H9 (cell line): ENCODE data around the gene TH. TPM values are rescaled to one million over a fixed set of nuclear protein-coding genes. Genes with fewer than 3 reads are reported as not detected.

ENCODE experiments used
- DNase-seq: peaks from one replicate; pipeline ENCODE4 v3.0.0-alpha.2; 2017
- H2AFZ ChIP-seq: one replicate; pipeline ENCODE4 v1.6.1; 2013; ENCODE audit warnings: mild to moderate bottlenecking, low read length, control low read depth, moderate library complexity
- H2AK5ac ChIP-seq: 2 replicates; pipeline ENCODE4 v1.6.1; 2013; ENCODE audit warnings: low read length, control low read depth, mixed read lengths; ENCODE audit not compliant: insufficient read length
- H2BK120ac ChIP-seq: one replicate; pipeline ENCODE4 v1.6.1; 2013; ENCODE audit warnings: low read depth, mild to moderate bottlenecking, low read length, control low read depth, inconsistent platforms; ENCODE audit not compliant: poor library complexity, severe bottlenecking
- H2BK12ac ChIP-seq: 2 replicates; pipeline ENCODE4 v1.6.1; 2013; ENCODE audit warnings: low read length, control low read depth, mixed read lengths, low read depth; ENCODE audit not compliant: insufficient read length
- H2BK15ac ChIP-seq: 2 replicates; pipeline ENCODE4 v1.6.1; 2013; ENCODE audit warnings: low read depth, low read length, control low read depth
- H2BK20ac ChIP-seq: one replicate; pipeline ENCODE4 v1.6.1; 2013; ENCODE audit warnings: low read depth, mild to moderate bottlenecking, low read length, control low read depth, inconsistent platforms; ENCODE audit not compliant: poor library complexity, severe bottlenecking
- H2BK5ac ChIP-seq: 2 replicates; pipeline ENCODE4 v1.6.1; 2013; ENCODE audit warnings: low read length, control low read depth, mixed read lengths; ENCODE audit not compliant: insufficient read length
- H3K14ac ChIP-seq: 2 replicates; pipeline ENCODE4 v1.6.1; 2013; ENCODE audit warnings: low read length, control low read depth; ENCODE audit not compliant: insufficient read depth
- H3K18ac ChIP-seq: 2 replicates; pipeline ENCODE4 v1.6.1; 2013; ENCODE audit warnings: low read depth, mild to moderate bottlenecking, mixed read lengths, low read length, control low read depth; ENCODE audit not compliant: insufficient read length
- H3K23ac ChIP-seq: 2 replicates; pipeline ENCODE4 v1.6.1; 2013; ENCODE audit warnings: low read length, control low read depth, mixed read lengths, low read depth; ENCODE audit not compliant: insufficient read length
- H3K23me2 ChIP-seq: 2 replicates; pipeline ENCODE4 v1.6.1; 2013; ENCODE audit warnings: low read depth, mild to moderate bottlenecking, mixed read lengths, low read length, control low read depth; ENCODE audit not compliant: insufficient read length, poor library complexity, severe bottlenecking
- H3K27ac ChIP-seq: 2 replicates; pipeline ENCODE4 v1.5.1; 2013; ENCODE audit warnings: low read length, control low read depth, mixed read lengths, low read depth; ENCODE audit not compliant: insufficient read length
- H3K27me3 ChIP-seq: 2 replicates; pipeline ENCODE4 v1.6.1; 2013; ENCODE audit warnings: low read length, control low read depth, inconsistent platforms; ENCODE audit not compliant: insufficient read depth
- H3K4ac ChIP-seq: 2 replicates; pipeline ENCODE4 v1.6.1; 2013; ENCODE audit warnings: low read depth, mild to moderate bottlenecking, control low read depth, inconsistent platforms, low read length, moderate library complexity
- H3K4me1 ChIP-seq: 2 replicates; pipeline ENCODE4 v1.6.1; 2013; ENCODE audit warnings: low read length, control low read depth, inconsistent platforms; ENCODE audit not compliant: insufficient read depth
- H3K4me2 ChIP-seq: 2 replicates; pipeline ENCODE4 v1.6.1; 2013; ENCODE audit warnings: low read length, control low read depth, mixed read lengths; ENCODE audit not compliant: insufficient read length, insufficient read depth
- H3K56ac ChIP-seq: 2 replicates; pipeline ENCODE4 v1.6.1; 2013; ENCODE audit warnings: low read depth, mild to moderate bottlenecking, mixed read lengths, low read length, control low read depth; ENCODE audit not compliant: insufficient read length
- H3K79me1 ChIP-seq: 2 replicates; pipeline ENCODE4 v1.6.1; 2013; ENCODE audit warnings: low read depth, mild to moderate bottlenecking, moderate library complexity, low read length, control low read depth, inconsistent platforms; ENCODE audit not compliant: insufficient read depth, poor library complexity, severe bottlenecking
- H3K79me2 ChIP-seq: 2 replicates; pipeline ENCODE4 v1.6.1; 2013; ENCODE audit warnings: low read length, control low read depth, inconsistent platforms; ENCODE audit not compliant: insufficient read depth
- H3K9ac ChIP-seq: 2 replicates; pipeline ENCODE4 v1.6.1; 2013; ENCODE audit warnings: low read length, control low read depth, mixed read lengths; ENCODE audit not compliant: insufficient read length; ENCODE audit errors: extremely low read depth
- H3K9me3 ChIP-seq: one replicate; pipeline ENCODE4 v1.6.1; 2013; ENCODE audit warnings: low read depth, low read length, inconsistent platforms; ENCODE audit not compliant: control insufficient read depth
- H3T11ph ChIP-seq: one replicate; pipeline ENCODE4 v1.6.1; 2013; ENCODE audit warnings: mild to moderate bottlenecking, low read length, control low read depth, inconsistent platforms
- H4K20me1 ChIP-seq: one replicate; pipeline ENCODE4 v1.6.1; 2013; ENCODE audit not compliant: control insufficient read depth, insufficient read length, insufficient read depth
- H4K5ac ChIP-seq: 2 replicates; pipeline ENCODE4 v1.6.1; 2013; ENCODE audit warnings: low read depth, mild to moderate bottlenecking, mixed read lengths, low read length, control low read depth; ENCODE audit not compliant: insufficient read length
- H4K8ac ChIP-seq: replicated peaks from 2 replicates; pipeline ENCODE4 v1.6.1; 2013; ENCODE audit warnings: low read length, control low read depth, mixed read lengths, low read depth; ENCODE audit not compliant: insufficient read length
- H4K91ac ChIP-seq: 2 replicates; pipeline ENCODE4 v1.6.1; 2013; ENCODE audit warnings: low read depth, mild to moderate bottlenecking, moderate library complexity, mixed read lengths, low read length, control low read depth; ENCODE audit not compliant: insufficient read length
- H3K27ac Mint-ChIP-seq, 3 experiments: 2 replicates in 2 of 3; 3 replicates in 1 of 3; pipeline ENCODE4 v1.8.0; 2020 to 2021; ENCODE audit warnings: mixed read lengths in 3 of 3, mild to moderate bottlenecking in 1 of 3, moderate library complexity in 1 of 3
- H3K27me3 Mint-ChIP-seq: 2 replicates; pipeline ENCODE4 v1.8.0; 2021; ENCODE audit warnings: low read depth, mild to moderate bottlenecking, moderate library complexity, mixed read lengths
- H3K36me3 Mint-ChIP-seq, 3 experiments: 2 replicates in 2 of 3; 3 replicates in 1 of 3; pipeline ENCODE4 v1.8.0; 2020 to 2021; ENCODE audit warnings: low read depth in 3 of 3, mixed read lengths in 3 of 3; ENCODE audit not compliant: insufficient read depth in 1 of 3
- H3K4me1 Mint-ChIP-seq, 2 experiments: 2 replicates each; pipeline ENCODE4 v1.8.0; 2020; ENCODE audit warnings: mixed read lengths in 2 of 2
- H3K4me3 Mint-ChIP-seq, 2 experiments: 2 replicates in 1 of 2; 3 replicates in 1 of 2; pipeline ENCODE4 v1.8.0; 2020 to 2021; ENCODE audit warnings: mild to moderate bottlenecking in 2 of 2, mixed read lengths in 2 of 2, moderate library complexity in 1 of 2
- H3K9me3 Mint-ChIP-seq, 2 experiments: 2 replicates in 1 of 2; 3 replicates in 1 of 2; pipeline ENCODE4 v1.8.0; 2020; ENCODE audit warnings: mild to moderate bottlenecking in 2 of 2, mixed read lengths in 2 of 2, moderate library complexity in 1 of 2
- CTCF ChIP-seq: fragments of 200-600 bp; sonication (generic); conservative IDR thresholded peaks from 3 replicates; pipeline ENCODE4 v1.8.0; 2021; ENCODE audit warnings: antibody characterized with exemption, mild to moderate bottlenecking
- WGBS: extraction: QIAGEN DNeasy Blood & Tissue Kit; methylation state at CpG from one replicate; pipeline ENCODE4 v1.1.7; 2013; ENCODE audit warnings: missing lambda C conversion rate, low lambda C conversion rate, mixed read lengths; ENCODE audit not compliant: insufficient read length; ENCODE audit errors: extremely low coverage; 5-methylcytosine and 5-hydroxymethylcytosine counted together
- total RNA-seq: library from RNA; stranded (reverse); gene quantifications from 2 replicates; pipeline ENCODE4 v1.2.1, GENCODE V29; 2021

The TH gene
- total RNA-seq, 1 experiment from 2014 or later, result not detected

- Histone ChIP-seq H3K27me3 (no peaks in the 10 kb centered on the region; the same call in 1 of the 2 replicates), H3K18ac (no peak overlapping the region), H2BK15ac (no peak overlapping the region), H4K8ac (no peak overlapping the region), H2AK5ac (no peak overlapping the region), H3K4me1 (no peaks in the 10 kb centered on the region), H3K14ac (no peak overlapping the region; the same call in 1 of the 2 replicates), H3K23ac (no peak overlapping the region), H2BK12ac (no peak overlapping the region), H2BK20ac (no peak overlapping the region), H3K9ac (no peak overlapping the region), H3K9me3 (no peaks in the 10 kb centered on the region), H3K79me1 (no peaks in the 10 kb centered on the region), H2AFZ (no peak overlapping the region), H3K27ac (no peak overlapping the region), H3K4ac (no peak overlapping the region), H4K91ac (no peak overlapping the region), H4K5ac (no peak overlapping the region), H3K79me2 (no peaks in the 10 kb centered on the region), H3K23me2 (no peaks in the 10 kb centered on the region), H2BK120ac (no peak overlapping the region), H4K20me1 (no peaks in the 10 kb centered on the region), H2BK5ac (no peak overlapping the region), H3K56ac (no peak overlapping the region), H3K4me2 (no peak overlapping the region), H3T11ph (no peak overlapping the region)
- Mint-ChIP-seq H3K27ac (no peak overlapping the region), H3K27me3 (peaks cover 54% of the 10 kb centered on the region), H3K4me1 (peaks cover 0 to 26% of the 10 kb centered on the region in 2 experiments; a peak in 2 of 4 replicates), H3K4me3 (no peak overlapping the region), H3K9me3 (peaks cover 4 to 9% of the 10 kb centered on the region in 2 experiments; a peak in 2 of 5 replicates), H3K36me3 (peaks cover 0 to 3% (median 3%) of the 10 kb centered on the region in 3 experiments; a peak in 2 of 7 replicates)
- WGBS, result no CpG with 5 or more reads among the region's 25 CpGs
- no peak for DNase-seq
- no peak for TF ChIP-seq CTCF
These were observed 41.8 kb downstream of the TH start for GRCh38 chr11:2129699-2130366.
